Neural progenitor cell (in vitro differentiated cells): ENCODE measurements around the gene FAM193A. TPM values are rescaled to one million over a fixed set of nuclear protein-coding genes. Genes with fewer than 3 reads are reported as not detected.
A peak's percentile ranks its signal among the peaks of the same experiment; 100 is the strongest.

Experiments
- DNase-seq: peaks from one replicate; pipeline ENCODE4 v3.0.0-alpha.2; 2016; ENCODE audit warnings: low spot score
- H2AFZ ChIP-seq: fragments of 200-600 bp; sonication (generic); replicated peaks from 2 replicates; pipeline ENCODE4 v1.6.1; 2016; ENCODE audit warnings: antibody characterized with exemption
- H3F3A ChIP-seq: fragments of 200-600 bp; sonication (generic); 2 replicates; pipeline ENCODE4 v1.6.1; 2016; ENCODE audit warnings: antibody characterized with exemption, low read depth
- H3K27ac ChIP-seq: fragments of 200-600 bp; sonication (generic); 2 replicates; pipeline ENCODE4 v1.5.1; 2016; ENCODE audit warnings: mild to moderate bottlenecking
- H3K27me3 ChIP-seq: fragments of 200-600 bp; sonication (generic); 2 replicates; pipeline ENCODE4 v1.6.1; 2016; ENCODE audit warnings: mild to moderate bottlenecking, moderate library complexity
- H3K36me3 ChIP-seq: fragments of 200-600 bp; sonication (generic); 2 replicates; pipeline ENCODE4 v1.5.1; 2016
- H3K4me1 ChIP-seq: fragments of 200-600 bp; sonication (generic); 2 replicates; pipeline ENCODE4 v1.6.1; 2016; ENCODE audit warnings: mixed run types
- H3K4me2 ChIP-seq: fragments of 200-600 bp; sonication (generic); 2 replicates; pipeline ENCODE4 v1.6.1; 2016
- H3K4me3 ChIP-seq: fragments of 200-600 bp; sonication (generic); 2 replicates; pipeline ENCODE4 v1.5.1; 2016
- H3K79me2 ChIP-seq: fragments of 200-600 bp; sonication (generic); 2 replicates; pipeline ENCODE4 v1.6.1; 2016; ENCODE audit warnings: low read depth
- H3K9ac ChIP-seq: fragments of 200-600 bp; sonication (generic); 2 replicates; pipeline ENCODE4 v1.6.1; 2016
- H3K9me3 ChIP-seq: fragments of 200-600 bp; sonication (generic); 2 replicates; pipeline ENCODE4 v1.5.1; 2016; ENCODE audit warnings: low read depth
- H4K20me1 ChIP-seq: fragments of 200-600 bp; sonication (generic); 2 replicates; pipeline ENCODE4 v1.6.1; 2016; ENCODE audit warnings: low read depth
- H3K27ac Mint-ChIP-seq: 3 replicates; pipeline ENCODE4 v1.8.0; 2021; ENCODE audit warnings: mixed read lengths
- H3K27me3 Mint-ChIP-seq: 2 replicates; pipeline ENCODE4 v1.8.0; 2022; ENCODE audit warnings: low read depth, mild to moderate bottlenecking, inconsistent platforms, moderate library complexity, mixed read lengths; ENCODE audit not compliant: insufficient read depth
- H3K36me3 Mint-ChIP-seq: 3 replicates; pipeline ENCODE4 v1.8.0; 2021; ENCODE audit warnings: mixed read lengths
- H3K4me1 Mint-ChIP-seq: 3 replicates; pipeline ENCODE4 v1.8.0; 2021; ENCODE audit warnings: mixed read lengths
- H3K4me3 Mint-ChIP-seq: 3 replicates; pipeline ENCODE4 v1.8.0; 2021; ENCODE audit warnings: mild to moderate bottlenecking, moderate library complexity, mixed read lengths
- H3K9me3 Mint-ChIP-seq: 3 replicates; pipeline ENCODE4 v1.8.0; 2020; ENCODE audit warnings: mixed read lengths
- CTCF ChIP-seq: fragments of 200-600 bp; sonication (generic); IDR thresholded peaks from 2 replicates; pipeline ENCODE4 v1.5.1; 2017; ENCODE audit warnings: antibody characterized with exemption, mild to moderate bottlenecking
- EZH2 ChIP-seq: fragments of 200-600 bp; sonication (generic); IDR thresholded peaks from 2 replicates; pipeline ENCODE4 v1.6.1; 2017; ENCODE audit warnings: antibody characterized with exemption, mild to moderate bottlenecking, moderate library complexity
- EZH2phosphoT487 ChIP-seq: fragments of 200-600 bp; sonication (generic); IDR thresholded peaks from 2 replicates; pipeline ENCODE4 v1.6.1; 2017; ENCODE audit warnings: antibody characterized with exemption
- total RNA-seq: library from RNA; depleted of rRNA; stranded (reverse); fragments of >200 nt; gene quantifications from 2 replicates; pipeline ENCODE4 v1.2.3, GENCODE V29; 2015; ENCODE audit warnings: low replicate concordance

The FAM193A gene
- total RNA-seq, 1 donor from 2014 or later: 29.1 TPM

- Histone ChIP-seq H3K27me3 (no peaks in the 10 kb centered on the region), H3K27ac (no peak overlapping the region), H4K20me1 (no peaks in the 10 kb centered on the region), H3F3A (no peaks in the 10 kb centered on the region), H3K9ac (no peak overlapping the region), H3K4me3 (no peak overlapping the region), H2AFZ (no peak overlapping the region), H3K4me1 (no peaks in the 10 kb centered on the region), H3K79me2 (peaks cover 4% of the 10 kb centered on the region), H3K4me2 (no peak overlapping the region), H3K36me3 (no peaks in the 10 kb centered on the region), H3K9me3 (no peaks in the 10 kb centered on the region)
- Mint-ChIP-seq H3K9me3 (no peaks in the 10 kb centered on the region), H3K27me3 (peaks cover 5% of the 10 kb centered on the region), H3K27ac (no peak overlapping the region), H3K4me3 (no peak overlapping the region), H3K36me3 (peaks cover 18% of the 10 kb centered on the region), H3K4me1 (no peaks in the 10 kb centered on the region)
- DNase-seq: no peak
- TF ChIP-seq EZH2phosphoT487 (no peak), EZH2 (no peak), CTCF (no peak)
Measured at GRCh38 chr4:2745516-2745915, 209.1 kb downstream of the FAM193A start.

- Histone ChIP-seq H3K9ac (no peak overlapping the region), H3K27ac (no peak overlapping the region), H3K9me3 (no peaks in the 10 kb centered on the region), H3K79me2 (peaks cover 4% of the 10 kb centered on the region), H4K20me1 (peaks cover 6% of the 10 kb centered on the region), H3K36me3 (no peaks in the 10 kb centered on the region), H3K4me2 (no peak overlapping the region), H3K4me1 (no peaks in the 10 kb centered on the region), H3K4me3 (no peak overlapping the region), H2AFZ (no peak overlapping the region), H3K27me3 (no peaks in the 10 kb centered on the region), H3F3A (no peaks in the 10 kb centered on the region)
- no peak overlapping the region for H3K4me3 Mint-ChIP-seq
- peaks cover 5% of the 10 kb centered on the region for H3K27me3 Mint-ChIP-seq
- peaks cover 15% of the 10 kb centered on the region for H3K36me3 Mint-ChIP-seq
- TF ChIP-seq CTCF (no peak), EZH2phosphoT487 (no peak), EZH2 (no peak)
- no peaks in the 10 kb centered on the region for H3K4me1 Mint-ChIP-seq
- H3K9me3 Mint-ChIP-seq: no peaks in the 10 kb centered on the region
- no peak overlapping the region for H3K27ac Mint-ChIP-seq
- DNase-seq: no peak
Measured at GRCh38 chr4:2745981-2746806, 209.7 kb downstream of the FAM193A start.

GRCh38 chr4:2746891-2747695, 210.6 kb downstream of the FAM193A start:
- no peak overlapping the region for H3K9ac ChIP-seq
- H3K4me1 Mint-ChIP-seq: peaks cover 3% of the 10 kb centered on the region

More at GRCh38 chr4:2746891-2747695, 210.6 kb downstream of the FAM193A start:
- Histone ChIP-seq H3K9me3 (no peaks in the 10 kb centered on the region), H3F3A (no peaks in the 10 kb centered on the region), H3K4me2 (no peak overlapping the region), H4K20me1 (peaks cover 8% of the 10 kb centered on the region), H3K79me2 (peaks cover 4% of the 10 kb centered on the region), H3K4me1 (no peaks in the 10 kb centered on the region), H3K27ac (no peak overlapping the region), H3K27me3 (no peaks in the 10 kb centered on the region), H3K36me3 (no peaks in the 10 kb centered on the region), H3K4me3 (no peak overlapping the region), H2AFZ (no peak overlapping the region)
- no peaks in the 10 kb centered on the region for H3K9me3 Mint-ChIP-seq
- peaks cover 5% of the 10 kb centered on the region for H3K27me3 Mint-ChIP-seq
- no peak overlapping the region for H3K4me3 Mint-ChIP-seq
- H3K27ac Mint-ChIP-seq: peak overlapping the region; percentile 66
- H3K36me3 Mint-ChIP-seq: peaks cover 15% of the 10 kb centered on the region
- DNase-seq: no peak
- no peak for TF ChIP-seq EZH2phosphoT487
- no peak for TF ChIP-seq EZH2
- TF ChIP-seq CTCF: no peak
